ENCODE measurements around the gene VAC14.

Gene VAC14

DNA sequence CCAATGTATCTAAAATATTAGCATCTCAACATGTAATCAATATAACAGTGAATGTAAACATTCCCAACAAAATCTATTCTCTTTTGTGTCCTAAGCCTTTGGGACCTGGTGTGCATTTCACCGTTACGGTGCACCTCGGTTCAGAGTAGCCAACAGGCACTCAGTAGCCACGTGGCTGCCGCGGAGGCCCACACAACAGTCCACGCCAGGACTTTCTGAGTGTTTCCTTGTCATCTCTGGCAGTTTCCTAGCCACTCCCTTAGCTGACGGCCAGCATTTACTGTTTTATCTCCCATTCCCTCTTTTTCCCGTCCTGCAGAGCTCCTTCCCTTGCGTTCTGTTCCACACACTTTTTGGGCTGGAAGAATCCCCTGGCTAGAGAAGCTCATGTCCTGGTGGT is 36.3 kb downstream of the VAC14 start:
- no peak for DNase-seq (ENCODE audit: low read depth, low spot score)

- no peak for DNase-seq (ENCODE audit: low read depth, low spot score)
Observed at GRCh38 chr16:70760221-70760620, 40.7 kb downstream of the VAC14 start.

- DNase-seq (ENCODE audit: low read depth, low spot score), result no peak
Observed at GRCh38 chr16:70759666-70760065, 41.3 kb downstream of the VAC14 start.

- no peak for DNase-seq (ENCODE audit: low read depth, low spot score)
Observed at GRCh38 chr16:70758786-70759185, 42.2 kb downstream of the VAC14 start.

GRCh38 chr16:70757183-70757582 is 43.8 kb downstream of the VAC14 start:
- DNase-seq (ENCODE audit: low read depth, low spot score), result no peak

DNA sequence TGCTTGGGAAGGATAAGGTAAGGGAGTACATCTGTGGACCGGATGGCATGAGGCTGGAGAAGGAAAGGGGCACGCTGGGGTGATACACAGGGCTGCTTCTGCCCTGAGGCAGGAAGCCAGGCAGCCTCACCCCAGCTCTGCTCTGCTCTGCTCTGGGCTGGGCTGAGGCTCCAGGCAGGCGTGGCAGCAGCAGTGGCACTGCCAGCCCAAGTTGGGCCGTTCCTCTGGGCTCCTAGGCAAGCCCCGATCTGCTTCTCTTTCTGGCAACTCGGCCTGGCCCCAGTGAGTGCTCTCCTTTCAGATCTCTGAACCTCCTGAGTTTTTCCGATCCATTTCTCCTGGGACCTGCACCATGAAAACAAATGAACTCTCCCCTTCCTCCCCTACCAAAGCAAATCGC is 44.9 kb downstream of the VAC14 start:
- no peak for DNase-seq (ENCODE audit: low read depth, low spot score)

GRCh38 chr16:70754851-70755600 is 45.9 kb downstream of the VAC14 start:
- no peak for DNase-seq (ENCODE audit: low read depth, low spot score)

DNA sequence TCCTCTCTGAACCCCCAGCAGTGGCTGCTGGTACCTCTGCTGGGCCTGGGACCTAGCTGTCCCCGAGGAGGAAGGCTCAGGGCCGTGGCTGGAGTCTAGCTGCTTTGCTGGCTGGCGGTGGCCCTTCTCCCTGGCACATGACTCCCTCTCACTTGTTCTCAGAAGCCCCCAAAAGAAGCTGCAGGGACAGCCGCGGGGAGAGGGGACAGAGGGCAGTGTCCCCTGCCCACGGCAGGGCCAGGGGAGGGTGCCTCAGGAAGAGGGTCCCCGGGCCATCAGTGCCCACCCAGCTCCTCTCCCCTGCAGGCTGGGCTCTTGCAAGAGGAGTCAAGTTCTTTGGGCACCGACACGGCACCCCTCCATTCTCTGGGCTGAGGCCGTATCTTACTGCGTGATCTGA is 46.6 kb downstream of the VAC14 start:
- no peak for DNase-seq (ENCODE audit: low read depth, low spot score)

DNA sequence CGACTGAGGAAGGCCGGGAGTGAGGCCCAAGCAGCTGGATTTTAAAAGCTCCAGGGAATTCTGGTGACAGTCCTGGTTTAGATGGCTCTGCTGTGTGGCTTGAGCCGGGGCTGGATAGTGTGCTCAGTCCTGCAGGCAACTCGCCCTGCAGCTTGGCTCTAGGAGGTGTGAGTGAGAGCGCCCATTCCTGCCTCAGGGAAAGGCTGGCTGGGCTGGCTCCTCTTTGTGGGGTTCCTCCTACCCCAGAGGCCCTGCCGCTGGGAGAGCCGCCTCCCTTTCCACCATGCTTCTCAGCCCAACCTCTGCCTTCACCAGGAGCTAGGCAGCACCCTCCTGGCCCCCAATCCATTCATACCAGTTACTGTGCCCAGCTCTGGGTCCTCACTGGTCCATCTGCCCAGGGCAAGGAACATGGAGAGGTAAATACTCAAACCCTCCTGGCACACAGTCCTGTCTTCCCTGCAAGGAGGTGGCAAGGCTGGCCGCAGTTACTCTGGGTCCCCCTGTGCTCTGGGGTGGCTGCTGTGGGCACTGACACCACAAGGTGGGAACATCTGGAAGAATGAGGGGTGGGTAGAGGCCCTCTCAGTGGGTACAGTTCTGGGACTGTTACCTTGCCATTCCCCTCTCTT is 47.1 kb downstream of the VAC14 start:
- no peak for DNase-seq (ENCODE audit: low read depth, low spot score)

DNA sequence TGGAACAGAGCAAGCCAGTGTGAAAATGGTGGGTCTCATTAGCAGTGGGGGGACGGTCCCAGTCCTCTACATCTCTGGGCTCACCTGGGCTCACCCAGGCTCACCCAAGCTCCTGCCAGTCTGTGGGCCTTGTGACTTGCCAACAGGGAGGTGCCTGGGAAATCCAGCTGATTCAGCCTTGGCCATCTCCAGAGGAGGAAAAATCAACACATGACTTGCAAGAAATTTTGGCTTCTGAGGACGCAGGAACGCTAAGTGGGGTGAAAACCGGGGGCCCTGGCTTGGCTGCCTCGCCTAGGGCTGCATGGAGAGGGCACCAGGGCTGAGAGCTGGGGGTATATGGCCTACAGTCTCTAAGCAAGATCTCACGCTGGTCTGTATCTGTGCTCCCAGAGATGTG is 47.7 kb downstream of the VAC14 start:
- no peak for DNase-seq (ENCODE audit: low read depth, low spot score)

- DNase-seq (ENCODE audit: low read depth, low spot score), result no peak
Observed at GRCh38 chr16:70752426-70752825, 48.5 kb downstream of the VAC14 start.

DNA sequence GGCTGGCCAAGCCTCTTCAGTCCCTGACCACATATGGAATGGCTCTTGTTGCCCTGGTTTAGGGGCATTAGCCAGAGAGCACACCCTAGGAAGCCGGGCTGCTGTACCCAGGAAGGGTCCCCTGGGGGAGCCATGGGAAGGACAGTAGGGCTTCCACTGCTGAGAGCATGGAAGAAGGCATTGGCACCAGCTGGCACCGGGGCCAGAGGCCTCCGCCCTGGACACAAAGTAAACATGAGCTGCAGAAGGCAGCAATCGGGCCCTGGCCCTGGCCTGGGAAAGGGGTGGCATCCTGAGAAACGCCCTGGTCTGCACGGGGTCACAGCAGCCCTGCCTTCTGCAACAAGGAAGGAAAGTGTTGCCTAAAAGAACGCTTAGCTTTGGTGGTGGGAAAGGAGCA is 49.4 kb downstream of the VAC14 start:
- DNase-seq (ENCODE audit: low read depth, low spot score), result no peak

DNA sequence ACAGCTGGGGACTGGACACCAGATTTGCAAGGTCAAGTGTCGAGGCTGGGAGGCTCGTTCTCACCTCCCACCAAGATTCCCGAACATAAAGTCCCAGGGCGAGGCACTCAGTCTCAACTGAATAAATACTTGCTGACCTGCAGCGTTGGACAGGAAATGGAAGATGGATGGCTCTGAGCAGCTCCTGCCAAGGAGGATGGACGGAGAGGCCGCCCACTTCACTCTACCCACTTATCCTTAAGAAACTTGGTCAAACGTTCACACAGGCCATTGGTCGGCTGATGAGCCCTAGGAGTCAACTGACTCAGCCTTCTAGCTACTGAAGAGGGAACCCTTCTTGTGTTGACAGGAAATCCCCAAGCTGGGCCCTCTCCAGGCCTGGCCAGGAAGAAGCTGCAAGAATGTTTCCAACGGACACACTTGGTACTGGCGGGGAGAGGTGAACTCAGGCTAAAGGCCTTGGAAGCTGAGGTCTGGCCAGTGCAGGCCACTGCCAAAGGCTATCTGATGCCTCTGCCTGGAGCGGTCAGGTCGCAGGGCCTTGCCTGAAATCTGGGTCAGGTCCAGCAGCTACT is 50.0 kb downstream of the VAC14 start:
- no peak for DNase-seq (ENCODE audit: low read depth, low spot score)

- DNase-seq (ENCODE audit: low read depth, low spot score), result no peak
Observed at GRCh38 chr16:70749681-70750601, 51.0 kb downstream of the VAC14 start.

- DNase-seq (ENCODE audit: low read depth, low spot score), result no peak
Observed at GRCh38 chr16:70749006-70749678, 51.8 kb downstream of the VAC14 start.

DNA sequence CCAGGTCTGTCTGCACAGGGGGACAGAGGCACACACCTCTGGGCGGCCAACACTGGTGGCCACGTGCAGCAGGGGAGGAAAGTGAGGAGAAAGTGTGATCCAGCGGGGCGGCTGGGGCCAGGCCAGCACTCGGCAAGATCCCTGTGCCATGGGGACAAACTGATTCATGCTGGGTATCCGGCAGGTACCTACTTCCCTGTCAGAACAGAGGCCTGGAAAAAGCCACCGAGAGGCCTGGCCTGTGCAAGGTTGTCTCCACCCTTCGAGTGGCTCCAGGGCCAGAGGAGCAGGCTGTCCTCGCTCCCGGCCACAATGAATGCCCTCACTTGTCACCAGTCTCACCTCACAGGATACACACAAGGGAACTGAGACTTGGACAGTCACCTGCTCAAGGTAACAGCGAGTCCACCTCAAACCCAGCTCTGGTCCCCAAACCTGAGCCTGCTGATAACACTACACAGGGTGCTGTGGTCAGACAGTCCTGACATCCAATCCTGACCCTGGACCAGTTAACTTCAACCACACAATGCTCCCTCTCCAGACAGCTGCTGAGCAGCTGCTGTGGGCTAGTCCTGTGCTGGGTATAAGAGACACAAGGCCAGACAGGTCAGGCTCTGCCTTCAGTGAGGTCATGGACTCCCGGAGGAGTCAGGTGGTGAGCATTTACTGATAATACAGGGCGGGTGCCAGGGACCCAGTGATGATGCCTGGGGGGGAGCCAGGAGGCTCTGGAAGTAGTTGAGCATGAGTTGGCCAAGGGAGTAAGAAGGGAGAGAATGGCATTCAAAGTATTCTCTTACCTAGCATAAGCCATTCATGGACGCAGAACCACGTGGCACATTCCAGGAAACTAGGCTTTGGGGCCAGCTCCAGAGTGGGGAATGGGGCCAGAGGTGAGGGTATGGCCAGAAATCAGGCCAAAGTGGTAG is 53.0 kb downstream of the VAC14 start:
- DNase-seq (ENCODE audit: low read depth, low spot score), result no peak

GRCh38 chr16:70746708-70747424 is 54.1 kb downstream of the VAC14 start:
- no peak for DNase-seq (ENCODE audit: low read depth, low spot score)

- no peak for DNase-seq (ENCODE audit: low read depth, low spot score)
Observed at GRCh38 chr16:70746040-70746707, 54.8 kb downstream of the VAC14 start.

DNA sequence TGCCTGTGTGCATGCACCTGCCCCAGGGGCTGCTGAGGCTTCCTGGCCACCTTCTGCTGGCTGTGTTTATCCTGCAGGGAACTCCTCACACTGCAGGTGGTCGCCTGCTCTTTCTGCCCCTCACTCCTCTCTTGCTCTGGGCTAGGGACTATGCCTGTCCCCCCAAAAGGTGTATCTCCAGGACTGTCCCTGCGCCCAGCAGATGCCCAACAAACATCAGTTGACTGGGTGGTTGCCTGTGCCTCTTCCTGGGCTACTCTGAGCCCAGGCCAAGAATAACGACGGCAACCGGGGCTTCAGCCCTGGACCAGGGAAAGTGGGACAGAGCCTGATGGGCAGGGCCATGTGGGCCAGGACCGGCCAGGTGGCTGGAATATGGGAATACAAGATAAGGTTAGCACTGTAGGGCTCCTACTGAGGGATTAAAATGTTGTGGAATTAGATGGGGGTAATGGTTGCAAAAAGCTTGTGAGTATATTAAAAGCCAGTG is 55.4 kb downstream of the VAC14 start:
- DNase-seq (ENCODE audit: low read depth, low spot score), result no peak
